ENCODE data around the gene PLOD2.

PLOD2 gene

GRCh38 chr3:146165877-146166276 lies 4.9 kb upstream of the PLOD2 start:
- no peak for DNase-seq

GRCh38 chr3:146164971-146165769 lies 4.2 kb upstream of the PLOD2 start:
- peak; percentile 86 for DNase-seq

- DNase-seq = no peak
Measured at GRCh38 chr3:146164506-146164905, 3.5 kb upstream of the PLOD2 start.

- peak; percentile 51 for DNase-seq
Measured at GRCh38 chr3:146164071-146164470, 3.1 kb upstream of the PLOD2 start.

- peak; percentile 95 for DNase-seq
Measured at GRCh38 chr3:146163584-146163983, 2.6 kb upstream of the PLOD2 start.

- peak; percentile 36 for DNase-seq
Measured at GRCh38 chr3:146162561-146162960, 1.6 kb upstream of the PLOD2 start.

GRCh38 chr3:146161663-146162002 lies 649 bp upstream of the PLOD2 start:
- peak; percentile 72 for DNase-seq

- DNase-seq = peak; percentile 88
Measured at GRCh38 chr3:146160321-146160963, 542 bp downstream of the PLOD2 start.

GRCh38 chr3:146159616-146160320 lies 1.2 kb downstream of the PLOD2 start:
- no peak for DNase-seq

- DNase-seq = no peak
Measured at GRCh38 chr3:146159037-146159436, 1.9 kb downstream of the PLOD2 start.

- DNase-seq = no peak
Measured at GRCh38 chr3:146157325-146158060, 3.5 kb downstream of the PLOD2 start.

- DNase-seq = no peak
Measured at GRCh38 chr3:146156666-146157314, 4.2 kb downstream of the PLOD2 start.

GRCh38 chr3:146156095-146156494 lies 4.9 kb downstream of the PLOD2 start:
- DNase-seq = peak; percentile 36

- no peak for DNase-seq
Measured at GRCh38 chr3:146154995-146155394, 6.0 kb downstream of the PLOD2 start.

- DNase-seq = no peak
Measured at GRCh38 chr3:146154316-146154715, 6.7 kb downstream of the PLOD2 start.

- no peak for DNase-seq
Measured at GRCh38 chr3:146153429-146153828, 7.6 kb downstream of the PLOD2 start.

- DNase-seq = no peak
Measured at GRCh38 chr3:146152834-146153233, 8.2 kb downstream of the PLOD2 start.

- peak; percentile 62 for DNase-seq
Measured at GRCh38 chr3:146148468-146148931, 12.5 kb downstream of the PLOD2 start.

GRCh38 chr3:146145642-146146041 lies 15.3 kb downstream of the PLOD2 start:
- no peak for DNase-seq

- peak; percentile 71 for DNase-seq
Measured at GRCh38 chr3:146142757-146143156, 18.2 kb downstream of the PLOD2 start.

- DNase-seq = no peak
Measured at GRCh38 chr3:146139586-146140110, 21.3 kb downstream of the PLOD2 start.

- no peak for DNase-seq
Measured at GRCh38 chr3:146138902-146139301, 22.1 kb downstream of the PLOD2 start.
